Endodermal cell (in vitro differentiated cells): ENCODE results near the gene CHSY1. TPM values are rescaled to one million over a fixed set of nuclear protein-coding genes. Genes with fewer than 3 reads are reported as not detected.
A peak's percentile ranks its signal among the peaks of the same experiment; 100 is the strongest.

Experiments
- DNase-seq: peaks from one replicate; pipeline ENCODE4 v3.0.0-alpha.2; 2017
- H3K27ac ChIP-seq: 2 replicates; pipeline ENCODE4 v1.5.1; 2013; ENCODE audit warnings: mild to moderate bottlenecking, low read depth, low read length, moderate library complexity
- H3K27me3 ChIP-seq: 2 replicates; pipeline ENCODE4 v1.6.1; 2013; ENCODE audit warnings: mild to moderate bottlenecking, low read length, moderate library complexity; ENCODE audit not compliant: insufficient read depth, control insufficient read depth, poor library complexity, severe bottlenecking
- H3K36me3 ChIP-seq: 2 replicates; pipeline ENCODE4 v1.7.0; 2013; ENCODE audit warnings: mild to moderate bottlenecking, low read length, moderate library complexity; ENCODE audit not compliant: control insufficient read depth, insufficient read depth
- H3K4me1 ChIP-seq: one replicate; pipeline ENCODE4 v1.7.0; 2013; ENCODE audit warnings: low read length; ENCODE audit not compliant: control insufficient read depth, insufficient read depth
- H3K4me3 ChIP-seq: 2 replicates; pipeline ENCODE4 v1.5.1; 2013; ENCODE audit warnings: mild to moderate bottlenecking, low read length, moderate library complexity
- H3K9ac ChIP-seq: 2 replicates; pipeline ENCODE4 v1.6.1; 2013; ENCODE audit warnings: mild to moderate bottlenecking, low read length, moderate library complexity; ENCODE audit not compliant: poor library complexity, severe bottlenecking; ENCODE audit errors: extremely low read depth
- H3K9me3 ChIP-seq: 2 replicates; pipeline ENCODE4 v1.6.1; 2013; ENCODE audit warnings: mild to moderate bottlenecking, low read length, moderate library complexity; ENCODE audit not compliant: control insufficient read depth
- H3K27ac Mint-ChIP-seq: 2 replicates; pipeline ENCODE4 v1.8.0; 2020; ENCODE audit warnings: mixed read lengths
- H3K27me3 Mint-ChIP-seq: 2 replicates; pipeline ENCODE4 v1.8.0; 2021; ENCODE audit warnings: mild to moderate bottlenecking, mixed read lengths; ENCODE audit not compliant: insufficient read depth
- H3K36me3 Mint-ChIP-seq: 2 replicates; pipeline ENCODE4 v1.8.0; 2020; ENCODE audit warnings: low read depth, mixed read lengths
- H3K4me1 Mint-ChIP-seq: 2 replicates; pipeline ENCODE4 v1.8.0; 2020; ENCODE audit warnings: mixed read lengths
- H3K4me3 Mint-ChIP-seq: 2 replicates; pipeline ENCODE4 v1.8.0; 2020; ENCODE audit warnings: mild to moderate bottlenecking, moderate library complexity, mixed read lengths
- H3K9me3 Mint-ChIP-seq: 2 replicates; pipeline ENCODE4 v1.8.0; 2020; ENCODE audit warnings: mild to moderate bottlenecking, mixed read lengths
- CTCF ChIP-seq: fragments of 200-600 bp; sonication (generic); conservative IDR thresholded peaks from 2 replicates; pipeline ENCODE4 v1.5.0; 2021; ENCODE audit warnings: antibody characterized with exemption, mild to moderate bottlenecking
- WGBS, 2 experiments: methylation state at CpG; one replicate each; pipeline versions ENCODE4 v1.1.5 to v1.1.7; 2013; ENCODE audit warnings: missing lambda C conversion rate in 2 of 2, mixed read lengths in 1 of 2; ENCODE audit not compliant: insufficient coverage in 1 of 2, insufficient read length in 1 of 2; 5-methylcytosine and 5-hydroxymethylcytosine counted together
- total RNA-seq, 2 donors: library from RNA; stranded (reverse); fragmentation: NEBNext Ultra II Directional in 1 of 2; extraction: Animal tissue kit (Norgen Biotek cat#: 25700) in 1 of 2; gene quantifications; 2 replicates in 1 of 2; 3 replicates in 1 of 2; pipeline ENCODE4 v1.2.1, GENCODE V29; 2021

Gene CHSY1
- total RNA-seq, 2 donors from 2014 or later, result 33.3 to 39.9 TPM

- no peak for DNase-seq
- no peaks in the 10 kb centered on the region for H3K9me3 Mint-ChIP-seq
- Histone ChIP-seq H3K4me3 (no peak overlapping the region), H3K36me3 (peaks cover 63% of the 10 kb centered on the region), H3K27ac (no peak overlapping the region), H3K9me3 (peaks cover 14% of the 10 kb centered on the region), H3K9ac (no peak overlapping the region), H3K27me3 (no peaks in the 10 kb centered on the region), H3K4me1 (peaks cover 4% of the 10 kb centered on the region)
- peaks cover 56% of the 10 kb centered on the region for H3K36me3 Mint-ChIP-seq
- no peak overlapping the region for H3K27ac Mint-ChIP-seq
- WGBS, 2 experiments, result 97 to 99% methylated on average over 14 to 18 of the region's 18 CpGs
- H3K4me1 Mint-ChIP-seq, result peaks cover 5% of the 10 kb centered on the region
- no peak overlapping the region for H3K4me3 Mint-ChIP-seq
- no peak for TF ChIP-seq CTCF
- no peaks in the 10 kb centered on the region for H3K27me3 Mint-ChIP-seq
These were observed 73.4 kb downstream of the CHSY1 start for GRCh38 chr15:101178479-101178878.

- H3K4me1 ChIP-seq, result peaks cover 4% of the 10 kb centered on the region
- DNase-seq, result no peak
- Mint-ChIP-seq H3K27me3 (no peaks in the 10 kb centered on the region), H3K4me3 (no peak overlapping the region), H3K4me1 (peaks cover 5% of the 10 kb centered on the region), H3K9me3 (no peaks in the 10 kb centered on the region), H3K27ac (peak overlapping the region; percentile 12), H3K36me3 (peaks cover 56% of the 10 kb centered on the region)
- peaks cover 14% of the 10 kb centered on the region for H3K9me3 ChIP-seq
- H3K27me3 ChIP-seq, result no peaks in the 10 kb centered on the region
- H3K4me3 ChIP-seq, result no peak overlapping the region
- no peak for TF ChIP-seq CTCF
- H3K9ac ChIP-seq, result no peak overlapping the region
- H3K27ac ChIP-seq, result no peak overlapping the region
- 95 to 98% methylated on average over 12 to 14 of the region's 14 CpGs for WGBS, 2 experiments
- H3K36me3 ChIP-seq, result peaks cover 57% of the 10 kb centered on the region
These were observed 74.0 kb downstream of the CHSY1 start for GRCh38 chr15:101177866-101178265.

GRCh38 chr15:101176625-101177024, 75.2 kb downstream of the CHSY1 start:
- H3K9ac ChIP-seq, result no peak overlapping the region
- H3K27ac ChIP-seq, result no peak overlapping the region
- H3K4me1 ChIP-seq, result peaks cover 4% of the 10 kb centered on the region
- Mint-ChIP-seq H3K36me3 (peaks cover 56% of the 10 kb centered on the region), H3K9me3 (no peaks in the 10 kb centered on the region), H3K27me3 (no peaks in the 10 kb centered on the region), H3K27ac (peak overlapping the region; percentile 37), H3K4me3 (no peak overlapping the region), H3K4me1 (peaks cover 10% of the 10 kb centered on the region)
- peak overlapping the region; percentile 2 for H3K4me3 ChIP-seq
- TF ChIP-seq CTCF, result no peak
- DNase-seq, result no peak
- 85% methylated on average over 3 to 5 of the region's 5 CpGs for WGBS, 2 experiments
- H3K9me3 ChIP-seq, result peaks cover 14% of the 10 kb centered on the region
- H3K36me3 ChIP-seq, result peaks cover 45% of the 10 kb centered on the region
- no peaks in the 10 kb centered on the region for H3K27me3 ChIP-seq
